HG03521 (cell line): ENCODE measurements around the gene MED16.
A peak's percentile ranks its signal among the peaks of the same experiment; 100 is the strongest.

ENCODE experiments used
- ATAC-seq: cut with Tn5 transposase; IDR thresholded peaks from one replicate; pipeline ENCODE4 v1.9.1; 2021; ENCODE audit warnings: mild to moderate bottlenecking, moderate library complexity; ENCODE audit not compliant: unreplicated experiment

MED16 gene, protein sequence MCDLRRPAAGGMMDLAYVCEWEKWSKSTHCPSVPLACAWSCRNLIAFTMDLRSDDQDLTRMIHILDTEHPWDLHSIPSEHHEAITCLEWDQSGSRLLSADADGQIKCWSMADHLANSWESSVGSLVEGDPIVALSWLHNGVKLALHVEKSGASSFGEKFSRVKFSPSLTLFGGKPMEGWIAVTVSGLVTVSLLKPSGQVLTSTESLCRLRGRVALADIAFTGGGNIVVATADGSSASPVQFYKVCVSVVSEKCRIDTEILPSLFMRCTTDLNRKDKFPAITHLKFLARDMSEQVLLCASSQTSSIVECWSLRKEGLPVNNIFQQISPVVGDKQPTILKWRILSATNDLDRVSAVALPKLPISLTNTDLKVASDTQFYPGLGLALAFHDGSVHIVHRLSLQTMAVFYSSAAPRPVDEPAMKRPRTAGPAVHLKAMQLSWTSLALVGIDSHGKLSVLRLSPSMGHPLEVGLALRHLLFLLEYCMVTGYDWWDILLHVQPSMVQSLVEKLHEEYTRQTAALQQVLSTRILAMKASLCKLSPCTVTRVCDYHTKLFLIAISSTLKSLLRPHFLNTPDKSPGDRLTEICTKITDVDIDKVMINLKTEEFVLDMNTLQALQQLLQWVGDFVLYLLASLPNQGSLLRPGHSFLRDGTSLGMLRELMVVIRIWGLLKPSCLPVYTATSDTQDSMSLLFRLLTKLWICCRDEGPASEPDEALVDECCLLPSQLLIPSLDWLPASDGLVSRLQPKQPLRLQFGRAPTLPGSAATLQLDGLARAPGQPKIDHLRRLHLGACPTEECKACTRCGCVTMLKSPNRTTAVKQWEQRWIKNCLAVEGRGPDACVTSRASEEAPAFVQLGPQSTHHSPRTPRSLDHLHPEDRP

DNA sequence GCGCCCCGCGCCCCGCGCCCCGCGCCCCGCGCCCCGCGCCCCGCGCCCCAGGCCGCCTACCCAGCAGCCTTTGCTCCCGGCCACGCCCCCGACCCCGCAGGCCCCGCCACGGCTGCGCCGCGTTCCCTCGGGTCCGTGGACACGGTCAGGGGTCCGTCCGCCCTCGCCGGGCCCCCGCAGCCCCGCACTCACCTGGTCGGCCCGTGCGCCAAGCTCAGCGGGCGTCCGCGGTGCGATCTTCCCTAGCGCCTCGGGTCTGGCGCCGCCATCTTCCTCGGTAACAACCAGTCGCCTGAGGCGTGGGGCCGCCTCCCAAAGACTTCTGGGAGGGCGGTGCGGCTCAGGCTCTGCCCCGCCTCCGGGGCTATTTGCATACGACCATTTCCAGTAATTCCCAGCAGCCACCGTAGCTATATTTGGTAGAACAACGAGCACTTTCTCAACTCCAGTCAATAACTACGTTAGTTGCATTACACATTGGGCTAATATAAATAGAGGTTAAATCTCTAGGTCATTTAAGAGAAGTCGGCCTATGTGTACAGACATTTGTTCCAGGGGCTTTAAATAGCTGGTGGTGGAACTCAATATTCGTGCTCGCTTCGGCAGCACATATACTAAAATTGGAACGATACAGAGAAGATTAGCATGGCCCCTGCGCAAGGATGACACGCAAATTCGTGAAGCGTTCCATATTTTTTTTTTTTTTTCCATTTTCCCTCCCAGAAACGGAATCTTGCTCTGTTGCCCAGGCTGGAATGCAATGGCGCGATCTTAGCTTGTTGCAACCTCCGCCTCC is at the start of gene MED16, which contains the start of gene RNU6-9:
TSS of gene MED16 (minus strand) at position 294 of the 796 bp plus-strand sequence. CDS start 2,056 bp downstream, outside the sequence.
TSS of gene RNU6-9 (plus strand) at position 591 of the 796 bp plus-strand sequence.
- peak; percentile 81 for ATAC-seq

DNA sequence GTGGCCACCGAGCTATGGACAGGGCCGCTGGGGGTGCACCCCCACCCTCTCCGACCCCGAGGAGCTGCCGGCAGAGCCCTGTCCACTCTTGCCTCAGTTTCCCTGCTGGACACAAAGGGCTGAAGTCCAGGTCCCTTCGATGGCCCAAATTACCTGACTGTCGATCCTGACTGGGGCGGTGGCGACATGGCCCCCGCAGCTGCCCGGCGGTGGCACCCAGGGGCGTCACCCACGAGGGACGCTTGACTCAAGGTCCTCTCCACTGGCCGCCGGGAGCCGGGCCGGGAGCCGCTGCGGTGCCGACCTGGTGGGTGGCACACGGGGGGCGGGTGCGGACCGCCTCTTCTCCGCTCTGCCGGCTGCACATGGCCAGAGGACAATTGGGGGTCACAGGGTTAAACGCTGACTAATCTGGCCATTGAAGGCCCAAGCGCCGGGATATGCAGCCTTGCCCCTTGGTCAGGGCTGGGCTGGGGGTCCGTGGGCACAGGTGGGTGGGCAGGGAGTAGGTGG is 49.2 kb upstream of the MED16 start:
- ATAC-seq, result no peak

DNA sequence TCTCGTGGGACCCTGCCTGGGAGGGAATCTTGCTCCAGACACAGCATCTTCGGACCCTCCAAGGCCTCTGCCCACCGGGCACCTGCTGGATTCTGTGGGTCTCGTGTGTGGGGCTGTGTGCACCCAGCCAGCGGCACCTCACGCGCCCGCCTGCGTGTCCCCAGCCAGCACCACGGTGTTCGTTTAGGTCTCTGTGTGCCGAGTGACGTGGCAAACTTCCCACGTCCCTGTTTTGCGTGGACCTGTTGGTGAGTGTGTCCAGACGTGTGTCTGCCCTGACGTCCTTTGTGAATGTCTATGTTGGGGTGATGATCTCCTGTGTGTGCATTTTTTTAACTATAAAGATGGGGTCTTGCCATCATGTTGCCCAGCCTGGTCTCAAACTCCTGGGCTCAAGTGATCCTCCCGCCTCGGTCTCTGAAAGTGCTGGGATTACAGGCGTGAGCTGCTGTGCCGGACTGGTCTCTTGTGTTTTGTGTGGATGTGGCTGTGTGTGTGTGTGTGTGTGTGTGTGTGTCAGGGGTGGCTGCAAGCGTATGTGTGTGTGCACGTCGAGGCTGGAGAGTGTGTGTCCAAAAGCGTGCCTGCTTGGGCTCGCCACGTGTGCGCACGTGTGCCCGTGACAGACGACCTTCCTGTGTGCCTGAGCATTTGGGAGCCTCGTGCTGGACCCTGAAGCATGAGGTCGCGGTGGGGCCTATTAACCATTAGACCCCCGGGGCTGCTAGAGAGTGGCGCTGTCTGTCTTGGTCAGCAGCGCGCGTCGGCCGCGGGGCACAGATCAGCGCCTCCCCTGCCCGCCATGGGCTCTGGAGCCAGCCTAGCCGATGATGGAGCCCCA is 48.5 kb upstream of the MED16 start:
- ATAC-seq, result no peak

GRCh38 chr19:940591-941291 is 47.8 kb upstream of the MED16 start:
- no peak for ATAC-seq

DNA sequence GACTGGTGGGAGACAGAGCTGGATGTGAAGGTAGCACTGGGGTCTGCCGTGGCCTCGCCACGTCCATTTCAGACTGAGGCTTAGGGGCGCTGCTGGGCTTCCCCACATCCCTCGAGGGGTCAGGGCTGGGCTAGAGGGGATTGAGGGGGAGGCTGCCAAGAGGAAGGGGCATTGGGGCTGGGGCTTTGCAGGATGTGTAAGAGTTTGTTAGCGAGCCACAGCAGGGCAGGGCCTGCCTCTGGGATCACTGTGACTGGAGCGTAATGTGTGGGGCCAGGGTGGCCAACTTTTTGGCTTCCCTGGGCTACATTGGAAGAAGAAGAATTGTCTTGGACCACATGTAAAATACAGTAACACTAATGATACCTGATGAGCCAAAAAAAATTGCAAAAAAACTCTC is 46.9 kb upstream of the MED16 start:
- no peak for ATAC-seq

DNA sequence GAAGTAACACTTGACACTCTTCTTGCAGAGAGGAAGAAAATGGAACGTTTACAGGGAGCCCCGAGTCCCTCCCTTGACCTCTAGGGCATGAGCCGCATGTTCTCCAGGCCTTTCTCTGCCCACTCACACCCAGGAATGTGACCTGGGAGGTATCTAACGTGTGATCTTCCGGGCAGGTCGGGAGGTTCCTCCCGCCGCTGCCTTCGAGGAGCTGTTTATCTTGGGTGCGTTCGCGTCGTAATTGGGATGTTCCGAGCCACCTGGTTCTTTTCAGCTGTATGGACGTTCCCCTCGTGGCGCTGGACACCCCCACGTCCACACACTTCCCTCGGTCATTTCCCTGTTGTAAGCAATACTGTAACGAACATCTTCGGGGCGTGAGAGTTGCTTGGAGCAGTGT is 46.5 kb upstream of the MED16 start:
- ATAC-seq, result no peak

GRCh38 chr19:938233-938923 is 45.4 kb upstream of the MED16 start:
- ATAC-seq, result no peak

DNA sequence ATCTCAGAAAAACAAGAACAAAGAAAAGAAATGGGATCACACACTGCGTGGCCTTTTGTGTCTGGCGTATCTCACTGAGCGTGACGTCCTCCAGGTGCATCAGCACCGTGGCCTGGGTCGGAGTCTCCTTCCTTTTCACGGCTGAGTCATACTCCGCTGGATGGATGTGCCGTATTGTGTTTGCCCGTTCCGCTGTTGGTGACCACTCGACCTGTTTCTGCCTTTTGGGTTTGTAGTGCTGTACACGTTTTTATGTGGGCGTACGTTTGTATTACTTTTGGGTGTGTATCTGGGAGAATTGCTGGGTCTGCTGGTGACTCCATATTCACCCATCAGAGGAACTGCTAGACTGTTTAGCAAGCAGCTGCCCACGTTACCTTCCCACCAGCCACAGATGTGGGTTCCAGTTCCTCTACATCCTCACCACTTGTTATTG is 44.3 kb upstream of the MED16 start:
- no peak for ATAC-seq

DNA sequence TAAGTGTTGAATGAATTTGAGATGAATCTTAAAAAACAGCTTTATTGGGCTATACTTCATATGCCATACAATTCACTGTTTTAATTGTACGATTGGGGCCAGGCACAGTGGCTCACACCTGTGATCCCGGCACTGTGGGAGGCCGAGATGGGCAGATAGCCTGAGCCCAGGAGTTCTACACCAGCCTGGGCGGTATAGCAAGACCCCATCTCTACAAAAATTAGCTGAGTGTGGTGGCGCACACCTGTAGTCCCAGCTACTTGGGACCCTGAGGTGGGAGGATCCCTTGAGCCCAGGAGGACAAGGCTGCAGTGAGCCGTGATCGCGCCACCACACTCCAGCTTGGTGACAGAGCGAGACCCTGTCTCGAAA is 43.2 kb upstream of the MED16 start:
- no peak for ATAC-seq

- ATAC-seq, result no peak
These were observed 42.0 kb upstream of the MED16 start for GRCh38 chr19:934865-935479.

- ATAC-seq, result no peak
These were observed 41.3 kb upstream of the MED16 start for GRCh38 chr19:934197-934840.

- ATAC-seq, result no peak
These were observed 40.5 kb upstream of the MED16 start for GRCh38 chr19:933553-933882.

DNA sequence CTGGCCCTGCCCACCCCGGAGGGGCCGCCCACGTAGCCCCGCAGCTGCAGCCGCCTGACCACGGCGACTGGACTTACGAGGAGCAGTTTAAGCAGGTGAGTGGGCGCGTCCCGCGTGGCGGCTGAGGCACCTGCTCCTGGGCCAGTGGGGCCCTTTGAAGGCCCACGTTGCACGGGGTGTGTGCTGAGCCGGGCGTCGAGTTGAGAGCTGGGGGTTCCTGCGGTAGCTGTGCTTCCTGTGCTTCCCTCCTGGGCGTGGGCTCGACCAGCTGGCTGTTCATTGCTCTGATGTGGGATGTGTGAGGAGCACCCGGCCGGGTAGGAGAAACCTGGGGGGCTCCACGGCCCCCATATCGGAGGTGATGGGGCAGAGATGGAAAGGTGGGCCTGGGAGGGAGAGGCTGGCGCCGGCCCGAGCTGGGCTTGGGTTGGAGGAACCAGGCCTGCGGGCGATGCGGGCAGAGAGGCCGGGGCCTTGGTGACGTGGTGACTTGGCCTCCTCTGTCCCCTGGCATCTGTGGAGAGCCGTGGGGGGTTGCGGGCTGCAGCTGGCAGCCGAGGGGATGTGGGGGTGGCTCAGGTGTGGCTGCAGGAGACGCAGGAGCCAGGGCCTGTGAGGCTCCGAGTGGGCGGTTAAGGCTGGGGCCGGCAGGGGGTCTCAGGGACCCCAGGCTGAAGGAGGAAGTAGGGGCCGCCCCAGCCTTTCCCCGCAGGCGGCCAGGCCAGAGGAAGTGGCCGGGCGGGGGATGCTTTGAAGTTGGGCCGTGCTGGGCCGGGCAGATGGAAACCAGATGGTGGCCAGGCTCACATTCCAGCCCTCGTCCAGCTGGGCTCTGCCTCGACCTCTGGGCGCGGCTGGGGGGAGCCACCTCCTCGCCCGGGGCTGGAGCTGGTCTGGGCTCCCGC is 39.9 kb upstream of the MED16 start:
- ATAC-seq, result no peak

DNA sequence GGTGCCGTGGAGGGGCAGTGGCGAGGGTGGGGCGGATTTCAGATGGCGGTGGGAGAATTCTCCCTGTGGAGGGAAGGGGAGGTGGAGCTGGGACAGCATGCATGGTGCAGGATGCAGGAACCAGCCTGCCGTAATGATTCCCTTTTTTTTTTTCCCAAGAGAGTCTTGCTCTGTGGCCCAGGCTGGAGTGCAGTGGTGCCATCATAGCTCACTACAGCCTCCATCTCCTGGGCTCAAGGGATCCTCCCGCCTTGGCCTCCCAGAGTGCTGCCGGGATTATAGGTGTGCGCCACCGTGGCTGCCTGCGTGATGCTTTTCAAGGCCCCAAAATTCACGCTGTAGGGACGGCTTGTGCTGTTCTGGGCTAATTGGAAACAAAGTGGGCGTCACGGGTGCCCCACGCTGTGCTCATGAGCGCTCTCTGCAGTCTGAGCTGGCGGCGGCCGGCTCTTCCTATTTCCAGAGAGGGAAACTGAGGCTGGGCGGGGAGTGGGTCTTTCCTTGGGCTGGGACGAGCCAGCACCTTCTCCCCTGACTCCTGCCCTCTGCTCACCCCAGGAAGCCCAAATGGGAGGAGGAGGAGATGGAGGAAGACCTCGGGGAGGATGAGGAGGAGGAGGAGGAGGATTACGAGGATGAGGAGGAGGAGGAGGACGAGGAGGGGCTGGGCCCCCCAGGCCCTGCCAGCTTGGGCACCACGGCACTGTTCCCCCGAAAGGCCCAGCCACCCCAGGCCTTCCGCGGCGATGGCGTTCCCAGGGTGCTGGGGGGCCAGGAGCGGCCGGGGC is 39.1 kb upstream of the MED16 start:
- no peak for ATAC-seq

DNA sequence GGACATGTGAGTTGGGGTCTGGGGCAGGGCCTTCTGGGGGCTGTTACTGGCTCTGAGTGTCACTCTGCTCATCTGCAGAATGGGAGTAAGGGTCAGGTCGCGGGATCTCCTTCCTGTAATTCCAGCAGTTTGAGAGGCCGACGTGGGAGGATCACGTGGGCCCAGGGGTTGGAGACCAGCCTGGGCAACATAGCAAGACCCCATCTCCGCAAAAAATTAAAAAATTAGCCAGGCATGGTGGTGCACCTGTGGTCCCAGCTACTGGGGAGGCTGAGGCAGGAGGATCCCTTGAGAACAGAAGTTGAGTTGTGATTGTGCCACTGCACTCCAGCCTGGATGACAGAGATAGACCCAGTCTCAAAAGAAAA is 36.9 kb upstream of the MED16 start:
- no peak for ATAC-seq

DNA sequence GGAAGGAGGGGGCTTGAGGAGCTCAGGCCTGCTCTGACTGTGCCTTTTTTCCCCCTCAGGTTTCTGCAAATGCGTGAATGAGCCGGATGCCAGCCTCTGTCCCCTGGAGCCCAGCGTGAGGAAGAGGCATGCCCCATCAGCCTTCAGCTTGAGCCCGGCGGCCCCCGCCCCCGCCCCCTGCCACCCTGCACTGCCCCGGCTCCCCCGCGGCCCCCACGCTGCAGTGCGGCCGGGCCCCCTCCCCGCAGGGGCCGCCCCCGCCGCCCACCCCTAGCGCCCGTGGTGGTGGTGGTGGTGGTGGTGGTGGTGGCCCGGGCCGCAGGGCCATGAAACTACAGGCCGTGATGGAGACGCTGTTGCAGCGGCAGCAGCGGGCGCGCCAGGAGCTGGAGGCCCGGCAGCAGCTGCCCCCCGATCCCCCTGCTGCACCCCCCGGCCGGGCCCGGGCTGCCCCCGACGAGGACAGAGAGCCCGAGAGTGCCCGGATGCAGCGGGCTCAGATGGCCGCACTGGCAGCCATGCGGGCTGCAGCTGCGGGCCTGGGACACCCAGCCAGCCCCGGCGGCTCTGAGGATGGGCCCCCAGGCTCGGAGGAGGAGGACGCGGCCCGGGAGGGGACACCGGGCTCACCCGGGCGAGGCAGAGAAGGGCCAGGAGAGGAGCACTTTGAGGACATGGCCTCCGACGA is 36.4 kb upstream of the MED16 start:
- no peak for ATAC-seq
